ENCODE measurements around the gene ANKRD63. TPM values are rescaled to one million over a fixed set of nuclear protein-coding genes. Genes with fewer than 3 reads are reported as not detected.

ANKRD63 gene
- total RNA-seq, 1 experiment from 2014 or later: 1.2 TPM

- no peak for TF ChIP-seq AFF4 (CRISPR knock-in tag; IDR thresholded peaks at IDR 0.05; ENCODE audit: borderline replicate concordance)
- peak; percentile 46; the same call in 1 of the 2 replicates for TF ChIP-seq SP1 (CRISPR knock-in tag; conservative IDR thresholded peaks at IDR 0.05)
- TF ChIP-seq USF2 (CRISPR knock-in tag; IDR thresholded peaks at IDR 0.05): peak; percentile 49; the same call in 1 of the 2 replicates
- TF ChIP-seq CREM (CRISPR knock-in tag; IDR thresholded peaks at IDR 0.05): no peak
- no peak for TF ChIP-seq CTCF (IDR thresholded peaks at IDR 0.05)
- TF ChIP-seq ZBTB21 (CRISPR knock-in tag; IDR thresholded peaks at IDR 0.05; ENCODE audit: borderline replicate concordance): 0 out of 2 replicates have a peak, but pooled peaks have one; percentile 39
- no peak for TF ChIP-seq HMGA2 (CRISPR knock-in tag; IDR thresholded peaks at IDR 0.05)
- no peak for TF ChIP-seq RORB (CRISPR knock-in tag; IDR thresholded peaks at IDR 0.05)
- TF ChIP-seq CDX4 (CRISPR knock-in tag; IDR thresholded peaks at IDR 0.05; ENCODE audit: borderline replicate concordance): no peak
- TF ChIP-seq ZNF532 (CRISPR knock-in tag; IDR thresholded peaks at IDR 0.05; ENCODE audit: borderline replicate concordance): no peak
- 0 out of 2 replicates have a peak, but pooled peaks have one; percentile 49 for TF ChIP-seq FOXP4 (CRISPR knock-in tag; IDR thresholded peaks at IDR 0.05)
- peak; percentile 45; the same call in 1 of the 2 replicates for TF ChIP-seq SMAD3 (CRISPR knock-in tag; IDR thresholded peaks at IDR 0.05; ENCODE audit: borderline replicate concordance)
- TF ChIP-seq ZNF425 (CRISPR knock-in tag; conservative IDR thresholded peaks at IDR 0.05): no peak
- no peak for TF ChIP-seq CBFB (CRISPR knock-in tag; IDR thresholded peaks at IDR 0.05; ENCODE audit: low read depth)
- no peak for TF ChIP-seq FOXJ3 (CRISPR knock-in tag; IDR thresholded peaks at IDR 0.05; ENCODE audit: borderline replicate concordance)
- peak; percentile 83; the same call in 1 of the 2 replicates for TF ChIP-seq HMGXB4 (CRISPR knock-in tag; IDR thresholded peaks at IDR 0.05)
- TF ChIP-seq E2F4 (CRISPR knock-in tag; IDR thresholded peaks at IDR 0.05; ENCODE audit: borderline replicate concordance, low read depth): peak; percentile 22; the same call in 1 of the 2 replicates
These were observed 30.3 kb downstream of the ANKRD63 start (continued) for GRCh38 chr15:40252438-40253166.
